ENCODE results near the gene ATRNL1. TPM values are rescaled to one million over a fixed set of nuclear protein-coding genes. Genes with fewer than 3 reads are reported as not detected.

ATRNL1 gene
- total and polyA plus RNA-seq, 2 experiments from 2014 or later: 4.8 to 29.7 TPM

- TF ChIP-seq CREB1 (CRISPR knock-in tag; IDR thresholded peaks at IDR 0.05; ENCODE audit: low read depth): no peak
- TF ChIP-seq ZNF462 (CRISPR knock-in tag; IDR thresholded peaks at IDR 0.05): no peak
- no peak for TF ChIP-seq JUNB (IDR thresholded peaks at IDR 0.05; ENCODE audit: unreplicated experiment)
- TF ChIP-seq REST (IDR thresholded peaks at IDR 0.05; ENCODE audit: unreplicated experiment): no peak
- no peak for TF ChIP-seq ZNF114 (CRISPR knock-in tag; IDR thresholded peaks at IDR 0.05)
- no peak for TF ChIP-seq NANOG (IDR thresholded peaks at IDR 0.05; ENCODE audit: borderline replicate concordance)
- no peaks in the 10 kb centered on the region for H3K36me3 ChIP-seq (ENCODE audit: insufficient read depth)
- no peaks in the 10 kb centered on the region for H3F3A ChIP-seq (replicated peaks; ENCODE audit: low read depth)
- Mint-ChIP-seq H3K36me3 (ENCODE audit: low read depth) (no peaks in the 10 kb centered on the region), H3K27ac (no peak overlapping the region), H3K9me3 (no peaks in the 10 kb centered on the region), H3K4me3 (no peak overlapping the region), H3K27me3 (ENCODE audit: insufficient read depth, low read depth, poor library complexity) (peaks cover 2% of the 10 kb centered on the region), H3K4me1 (no peaks in the 10 kb centered on the region)
- ATAC-seq: no peak
- DNase-seq (ENCODE audit: low spot score): no peak
- H3K79me2 ChIP-seq (replicated peaks; ENCODE audit: insufficient read depth): no peaks in the 10 kb centered on the region
- H2AFZ ChIP-seq: no peak overlapping the region
- H3K27me3 ChIP-seq (ENCODE audit: insufficient read depth): no peaks in the 10 kb centered on the region
- H3K4me2 ChIP-seq: no peak overlapping the region
- no peaks in the 10 kb centered on the region for H3K4me1 ChIP-seq (ENCODE audit: insufficient read depth)
- no peak overlapping the region for H3K4me3 ChIP-seq
- no peak overlapping the region for H3K27ac ChIP-seq (ENCODE audit: low read depth)
- H4K20me1 ChIP-seq (replicated peaks; ENCODE audit: insufficient read depth): no peaks in the 10 kb centered on the region
- no peaks in the 10 kb centered on the region for H3K9me2 ChIP-seq (ENCODE audit: insufficient read depth)
Measured at GRCh38 chr10:115272482-115272881, 179.3 kb downstream of the ATRNL1 start.

Measured in GM23338 (cell line).